Progenitor cell of endocrine pancreas (in vitro differentiated cells): Measurements from ENCODE around the gene PPM1B. TPM values are rescaled to one million over a fixed set of nuclear protein-coding genes. Genes with fewer than 3 reads are reported as not detected.

Experiments used
- DNase-seq: peaks from one replicate; pipeline ENCODE4 v3.0.0; 2021; ENCODE audit warnings: low spot score; ENCODE audit not compliant: unreplicated experiment
- H3K27ac Mint-ChIP-seq: 2 replicates; pipeline ENCODE4 v1.8.0; 2021; ENCODE audit warnings: mild to moderate bottlenecking, moderate library complexity, mixed read lengths
- H3K27me3 Mint-ChIP-seq: 2 replicates; pipeline ENCODE4 v1.8.0; 2021; ENCODE audit warnings: mixed read lengths
- H3K36me3 Mint-ChIP-seq: 2 replicates; pipeline ENCODE4 v1.8.0; 2022; ENCODE audit warnings: mixed read lengths; ENCODE audit not compliant: insufficient read depth
- H3K4me1 Mint-ChIP-seq: 2 replicates; pipeline ENCODE4 v1.8.0; 2021; ENCODE audit warnings: low read depth, mixed read lengths
- H3K4me3 Mint-ChIP-seq: 2 replicates; pipeline ENCODE4 v1.8.0; 2021; ENCODE audit warnings: low read depth, mild to moderate bottlenecking, moderate library complexity, mixed read lengths
- H3K9me3 Mint-ChIP-seq: 2 replicates; pipeline ENCODE4 v1.8.0; 2021; ENCODE audit warnings: low read depth, mixed read lengths
- CTCF ChIP-seq: fragments of 200-600 bp; sonication (generic); IDR thresholded peaks from one replicate; pipeline ENCODE4 v1.5.0; 2021; ENCODE audit warnings: antibody characterized with exemption, mild to moderate bottlenecking; ENCODE audit not compliant: unreplicated experiment
- total RNA-seq: library from RNA; stranded (reverse); gene quantifications from 2 replicates; pipeline ENCODE4 v1.2.1, GENCODE V29; 2021

PPM1B gene
- total RNA-seq, 1 donor from 2014 or later: 60.8 TPM

DNA sequence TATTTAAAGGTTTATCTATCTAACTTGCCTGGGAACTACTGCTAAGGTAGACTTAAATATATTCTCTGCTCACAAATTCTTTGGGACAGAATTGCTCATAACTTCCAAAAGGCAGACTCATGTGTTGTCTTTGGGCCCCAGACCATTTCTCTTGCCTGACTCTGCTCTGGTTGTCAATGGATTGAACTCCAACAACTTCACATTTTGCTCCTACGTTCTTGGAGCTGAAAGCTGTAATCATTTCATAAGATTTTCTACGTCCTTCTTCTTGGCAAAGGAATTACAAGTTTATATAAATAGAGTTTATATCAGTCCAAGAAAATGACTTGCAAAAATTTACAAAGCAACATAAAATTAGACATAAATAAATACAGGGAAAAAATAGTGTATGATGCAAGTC lies 32.9 kb upstream of the PPM1B start:
- Mint-ChIP-seq H3K36me3 (no peaks in the 10 kb centered on the region), H3K4me1 (peaks cover 6% of the 10 kb centered on the region), H3K9me3 (peaks cover 6% of the 10 kb centered on the region), H3K27me3 (peaks cover 2% of the 10 kb centered on the region), H3K27ac (peak overlapping the region; percentile 46), H3K4me3 (no peak overlapping the region)
- no peak for TF ChIP-seq CTCF
- DNase-seq: no peak

DNA sequence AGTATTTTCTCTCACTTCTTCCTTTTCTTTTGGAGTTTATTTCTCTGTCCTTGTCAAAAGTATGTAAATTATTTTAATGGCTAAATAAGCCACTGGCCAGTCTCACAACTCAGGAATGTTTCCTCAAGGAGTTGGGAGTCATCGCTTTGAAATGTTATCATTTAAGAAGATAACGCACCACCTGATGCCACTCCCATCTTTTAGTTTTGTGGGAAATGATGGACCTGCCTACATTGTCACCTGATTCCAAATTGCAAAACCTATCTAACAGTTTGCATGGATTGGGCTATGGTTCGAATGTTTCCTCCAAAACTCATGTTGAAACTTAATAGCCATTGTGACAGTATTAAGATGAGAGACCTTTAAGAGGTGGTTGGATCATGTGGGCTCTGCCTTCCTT lies 32.4 kb upstream of the PPM1B start:
- no peak for TF ChIP-seq CTCF
- H3K9me3 Mint-ChIP-seq: peaks cover 4% of the 10 kb centered on the region
- H3K4me1 Mint-ChIP-seq: peaks cover 6% of the 10 kb centered on the region
- H3K36me3 Mint-ChIP-seq: no peaks in the 10 kb centered on the region
- peaks cover 2% of the 10 kb centered on the region for H3K27me3 Mint-ChIP-seq
- no peak overlapping the region for H3K4me3 Mint-ChIP-seq
- DNase-seq: no peak
- no peak overlapping the region for H3K27ac Mint-ChIP-seq

- Mint-ChIP-seq H3K9me3 (no peaks in the 10 kb centered on the region), H3K4me1 (peaks cover 6% of the 10 kb centered on the region), H3K4me3 (no peak overlapping the region), H3K27me3 (peaks cover 2% of the 10 kb centered on the region), H3K27ac (no peak overlapping the region), H3K36me3 (no peaks in the 10 kb centered on the region)
- DNase-seq: no peak
- TF ChIP-seq CTCF: no peak
These were observed 31.6 kb upstream of the PPM1B start for GRCh38 chr2:44137048-44137447.

- no peak for TF ChIP-seq CTCF
- H3K27me3 Mint-ChIP-seq: peaks cover 2% of the 10 kb centered on the region
- H3K4me3 Mint-ChIP-seq: no peak overlapping the region
- no peak overlapping the region for H3K27ac Mint-ChIP-seq
- H3K4me1 Mint-ChIP-seq: peaks cover 6% of the 10 kb centered on the region
- DNase-seq: no peak
- H3K36me3 Mint-ChIP-seq: no peaks in the 10 kb centered on the region
- H3K9me3 Mint-ChIP-seq: no peaks in the 10 kb centered on the region
These were observed 30.7 kb upstream of the PPM1B start for GRCh38 chr2:44137872-44138551.

DNA sequence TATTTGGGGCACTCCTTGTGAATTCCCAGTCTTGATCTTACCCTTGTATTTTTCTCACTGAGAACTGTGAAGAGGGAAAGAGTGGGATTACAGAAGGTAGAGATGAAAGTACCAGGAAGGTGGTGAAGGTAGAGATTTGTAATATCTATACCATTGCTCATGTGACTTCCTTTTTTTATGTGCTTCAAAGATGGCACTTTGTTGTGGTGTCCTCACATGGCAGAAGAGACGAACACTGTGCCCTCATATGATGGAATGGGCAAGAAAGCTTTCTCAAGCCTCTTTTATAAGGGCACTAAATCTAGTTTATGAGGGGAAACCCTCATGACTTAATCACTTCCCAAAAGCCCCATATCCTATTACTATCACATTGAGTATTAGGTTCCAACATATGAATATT lies 28.9 kb upstream of the PPM1B start:
- Mint-ChIP-seq H3K27ac (no peak overlapping the region), H3K4me3 (no peak overlapping the region), H3K27me3 (peaks cover 2% of the 10 kb centered on the region), H3K36me3 (no peaks in the 10 kb centered on the region), H3K4me1 (peaks cover 6% of the 10 kb centered on the region), H3K9me3 (no peaks in the 10 kb centered on the region)
- no peak for DNase-seq
- no peak for TF ChIP-seq CTCF
